Ovary (tissue), 3 donors: Measurements from ENCODE around the gene PALMD.

Experiments
- CTCF ChIP-seq, 3 donors: fragments of 450-650 bp in 2 of 3; fragments of 200-600 bp in 1 of 3; IDR thresholded peaks; one replicate each; pipeline versions ENCODE4 v1.5.1 to v1.8.0; 2016 to 2022; ENCODE audit warnings: antibody characterized with exemption in 3 of 3, mild to moderate bottlenecking in 1 of 3
- EP300 ChIP-seq: sonication (generic); formaldehyde crosslinking; IDR thresholded peaks from one replicate; pipeline ENCODE4 v1.6.1; 2017; ENCODE audit warnings: antibody characterized with exemption
- POLR2A ChIP-seq: fragments of 450-650 bp; IDR thresholded peaks from one replicate; pipeline ENCODE4 v1.6.1; 2017; ENCODE audit warnings: antibody characterized with exemption, mild to moderate bottlenecking, moderate library complexity
- donor health status: DM: no; HTN: no; CAD: no.

GRCh38 chr1:99670583-99670982 lies 24.7 kb downstream of the PALMD start:
- no peak for TF ChIP-seq CTCF (IDR thresholded peaks at IDR 0.05)
- TF ChIP-seq POLR2A: no peak
- TF ChIP-seq EP300: no peak
